Parathyroid adenoma (tissue), 2 donors: ENCODE data around the gene ITGA2B.
"Not testable (repeated sequence)": the region's sequence is repeated elsewhere in the genome, so short reads cannot be mapped to it uniquely, and the experiment has no call there.

Source experiments
- H2AFZ ChIP-seq: fragments of 300-600 bp; sonication (generic); one replicate; pipeline ENCODE4 v1.7.0; 2017; ENCODE audit warnings: antibody characterized with exemption, mild to moderate bottlenecking
- H3K27ac ChIP-seq: fragments of 300-600 bp; sonication (generic); one replicate; pipeline ENCODE4 v1.7.0; 2017
- H3K27me3 ChIP-seq: fragments of 300-600 bp; sonication (generic); one replicate; pipeline ENCODE4 v1.7.0; 2017; ENCODE audit warnings: low read length; ENCODE audit not compliant: control insufficient read depth, insufficient read depth
- H3K36me3 ChIP-seq: fragments of 300-600 bp; sonication (generic); one replicate; pipeline ENCODE4 v1.7.0; 2017; ENCODE audit warnings: low read length; ENCODE audit not compliant: control insufficient read depth, insufficient read depth
- H3K4me1 ChIP-seq: fragments of 300-600 bp; sonication (generic); one replicate; pipeline ENCODE4 v1.7.0; 2017; ENCODE audit warnings: control low read depth
- H3K4me2 ChIP-seq: fragments of 300-600 bp; sonication (generic); one replicate; pipeline ENCODE4 v1.7.0; 2017; ENCODE audit warnings: low read length
- H3K4me3 ChIP-seq: fragments of 300-600 bp; sonication (generic); one replicate; pipeline ENCODE4 v1.7.0; 2017; ENCODE audit warnings: low read depth, low read length
- H3K79me2 ChIP-seq: fragments of 300-600 bp; sonication (generic); one replicate; pipeline ENCODE4 v1.7.0; 2017; ENCODE audit warnings: control low read depth
- H3K9ac ChIP-seq: fragments of 300-600 bp; sonication (generic); one replicate; pipeline ENCODE4 v1.7.0; 2017; ENCODE audit warnings: mild to moderate bottlenecking
- H3K9me3 ChIP-seq: fragments of 300-600 bp; sonication (generic); one replicate; pipeline ENCODE4 v1.7.0; 2017; ENCODE audit warnings: low read length; ENCODE audit not compliant: control insufficient read depth
- CTCF ChIP-seq: fragments of 300-600 bp; sonication (generic); IDR thresholded peaks from one replicate; pipeline ENCODE4 v1.7.0; 2017; ENCODE audit warnings: antibody characterized with exemption, mild to moderate bottlenecking
- donor health status: primary hyperparathyroidism.

ITGA2B gene

GRCh38 chr17:44335564-44335963, 53.9 kb downstream of the ITGA2B start:
- H3K79me2 ChIP-seq, result no peaks in the 10 kb centered on the region
- H3K4me1 ChIP-seq, result peaks cover 2% of the 10 kb centered on the region
- no peak overlapping the region for H3K4me3 ChIP-seq
- H3K27me3 ChIP-seq, result no peaks in the 10 kb centered on the region
- TF ChIP-seq CTCF, result no peak
- H2AFZ ChIP-seq, result no peak overlapping the region
- no peak overlapping the region for H3K9ac ChIP-seq
- H3K36me3 ChIP-seq, result no peaks in the 10 kb centered on the region
- H3K4me2 ChIP-seq, result no peak overlapping the region
- H3K27ac ChIP-seq, result no peak overlapping the region
- no peaks in the 10 kb centered on the region for H3K9me3 ChIP-seq

- Histone ChIP-seq H3K4me3 (no peak overlapping the region), H3K4me1 (peaks cover 2% of the 10 kb centered on the region), H3K27me3 (no peaks in the 10 kb centered on the region), H3K36me3 (no peaks in the 10 kb centered on the region), H3K9me3 (no peaks in the 10 kb centered on the region), H2AFZ (peak overlapping the region; percentile 11), H3K79me2 (no peaks in the 10 kb centered on the region), H3K4me2 (no peak overlapping the region), H3K9ac (no peak overlapping the region), H3K27ac (no peak overlapping the region)
- TF ChIP-seq CTCF, result no peak
These were observed 54.7 kb downstream of the ITGA2B start for GRCh38 chr17:44334727-44335126.

GRCh38 chr17:44334315-44334714, 55.1 kb downstream of the ITGA2B start:
- Histone ChIP-seq H3K36me3 (no peaks in the 10 kb centered on the region), H3K4me3 (no peak overlapping the region), H3K79me2 (no peaks in the 10 kb centered on the region), H3K9ac (no peak overlapping the region), H3K4me1 (peaks cover 2% of the 10 kb centered on the region), H3K27ac (no peak overlapping the region), H3K4me2 (no peak overlapping the region), H3K27me3 (no peaks in the 10 kb centered on the region), H2AFZ (peak overlapping the region; percentile 11), H3K9me3 (no peaks in the 10 kb centered on the region)
- no peak for TF ChIP-seq CTCF

- H3K9me3 ChIP-seq, result no peaks in the 10 kb centered on the region
- H3K36me3 ChIP-seq, result no peaks in the 10 kb centered on the region
- no peak overlapping the region for H2AFZ ChIP-seq
- H3K4me3 ChIP-seq, result no peak overlapping the region
- peaks cover 2% of the 10 kb centered on the region for H3K4me1 ChIP-seq
- H3K4me2 ChIP-seq, result no peak overlapping the region
- H3K9ac ChIP-seq, result no peak overlapping the region
- no peak overlapping the region for H3K27ac ChIP-seq
- H3K27me3 ChIP-seq, result no peaks in the 10 kb centered on the region
- TF ChIP-seq CTCF, result no peak
- H3K79me2 ChIP-seq, result no peaks in the 10 kb centered on the region
These were observed 56.1 kb downstream of the ITGA2B start for GRCh38 chr17:44333371-44333770.

GRCh38 chr17:44331249-44331760, 58.1 kb downstream of the ITGA2B start:
- Histone ChIP-seq H2AFZ (no peak overlapping the region), H3K4me3 (peak overlapping the region; percentile 25), H3K36me3 (no peaks in the 10 kb centered on the region), H3K4me1 (peaks cover 2% of the 10 kb centered on the region), H3K9ac (no peak overlapping the region), H3K4me2 (peak overlapping the region; percentile 48), H3K27ac (no peak overlapping the region), H3K79me2 (no peaks in the 10 kb centered on the region), H3K27me3 (no peaks in the 10 kb centered on the region), H3K9me3 (no peaks in the 10 kb centered on the region)
- peak; percentile 93 for TF ChIP-seq CTCF

- not testable (repeated sequence) for H2AFZ ChIP-seq, H3K9ac ChIP-seq, H3K4me2 ChIP-seq, H3K27ac ChIP-seq, H3K36me3 ChIP-seq, H3K4me3 ChIP-seq, H3K79me2 ChIP-seq, H3K4me1 ChIP-seq, H3K9me3 ChIP-seq, H3K27me3 ChIP-seq
These were observed 59.2 kb downstream of the ITGA2B start for GRCh38 chr17:44330263-44330662.

GRCh38 chr17:44329516-44329915, 59.9 kb downstream of the ITGA2B start:
- not testable (repeated sequence) for H3K9ac ChIP-seq, H3K4me3 ChIP-seq, H2AFZ ChIP-seq, H3K4me2 ChIP-seq, H3K27me3 ChIP-seq, H3K4me1 ChIP-seq, H3K36me3 ChIP-seq, H3K27ac ChIP-seq, H3K79me2 ChIP-seq, H3K9me3 ChIP-seq
